SH-SY5Y (cell line): ENCODE data around the gene WTIP.

Experiments
- GATA2 ChIP-seq: IDR thresholded peaks from 2 replicates; pipeline ENCODE4 v1.6.1; 2011; ENCODE audit warnings: mild to moderate bottlenecking, low read depth, low read length
- GATA3 ChIP-seq: IDR thresholded peaks from 2 replicates; pipeline ENCODE4 v1.6.1; 2011; ENCODE audit warnings: low read depth, mild to moderate bottlenecking, low read length, moderate library complexity

- TF ChIP-seq GATA3 (no peak), GATA2 (no peak)
These were observed 78.7 kb downstream of the WTIP start for GRCh38 chr19:34560229-34560628.
